ENCODE results near the gene ARHGAP21.

GRCh38 chr10:24698270-24698669 lies 25.4 kb downstream of the ARHGAP21 start:
- TF ChIP-seq, protein P1, sequence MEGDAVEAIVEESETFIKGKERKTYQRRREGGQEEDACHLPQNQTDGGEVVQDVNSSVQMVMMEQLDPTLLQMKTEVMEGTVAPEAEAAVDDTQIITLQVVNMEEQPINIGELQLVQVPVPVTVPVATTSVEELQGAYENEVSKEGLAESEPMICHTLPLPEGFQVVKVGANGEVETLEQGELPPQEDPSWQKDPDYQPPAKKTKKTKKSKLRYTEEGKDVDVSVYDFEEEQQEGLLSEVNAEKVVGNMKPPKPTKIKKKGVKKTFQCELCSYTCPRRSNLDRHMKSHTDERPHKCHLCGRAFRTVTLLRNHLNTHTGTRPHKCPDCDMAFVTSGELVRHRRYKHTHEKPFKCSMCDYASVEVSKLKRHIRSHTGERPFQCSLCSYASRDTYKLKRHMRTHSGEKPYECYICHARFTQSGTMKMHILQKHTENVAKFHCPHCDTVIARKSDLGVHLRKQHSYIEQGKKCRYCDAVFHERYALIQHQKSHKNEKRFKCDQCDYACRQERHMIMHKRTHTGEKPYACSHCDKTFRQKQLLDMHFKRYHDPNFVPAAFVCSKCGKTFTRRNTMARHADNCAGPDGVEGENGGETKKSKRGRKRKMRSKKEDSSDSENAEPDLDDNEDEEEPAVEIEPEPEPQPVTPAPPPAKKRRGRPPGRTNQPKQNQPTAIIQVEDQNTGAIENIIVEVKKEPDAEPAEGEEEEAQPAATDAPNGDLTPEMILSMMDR (IDR thresholded peaks at IDR 0.05): no peak
- TF ChIP-seq POLR2A (IDR thresholded peaks at IDR 0.05): no peak

All from heart left ventricle (tissue), 13 donors.